ENCODE measurements around the gene INPP1. TPM values are rescaled to one million over a fixed set of nuclear protein-coding genes. Genes with fewer than 3 reads are reported as not detected.
A peak's percentile ranks its signal among the peaks of the same experiment; 100 is the strongest.
"Not testable (repeated sequence)": the region's sequence is repeated elsewhere in the genome, so short reads cannot be mapped to it uniquely, and the experiment has no call there.

Gene INPP1, protein sequence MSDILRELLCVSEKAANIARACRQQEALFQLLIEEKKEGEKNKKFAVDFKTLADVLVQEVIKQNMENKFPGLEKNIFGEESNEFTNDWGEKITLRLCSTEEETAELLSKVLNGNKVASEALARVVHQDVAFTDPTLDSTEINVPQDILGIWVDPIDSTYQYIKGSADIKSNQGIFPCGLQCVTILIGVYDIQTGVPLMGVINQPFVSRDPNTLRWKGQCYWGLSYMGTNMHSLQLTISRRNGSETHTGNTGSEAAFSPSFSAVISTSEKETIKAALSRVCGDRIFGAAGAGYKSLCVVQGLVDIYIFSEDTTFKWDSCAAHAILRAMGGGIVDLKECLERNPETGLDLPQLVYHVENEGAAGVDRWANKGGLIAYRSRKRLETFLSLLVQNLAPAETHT
- total RNA-seq = 15.8 TPM
- long read RNA-seq, transcript INPP1-201 (6 exons, 1,919 nt) = major isoform, 30 of 36 reads
- long read RNA-seq, partial matches to known transcripts = 1 of 36 reads
- long read RNA-seq, other reads (novel, unspliced or antisense) = 2 of 36 reads

- DNase-seq (peak; percentile 85), ATAC-seq (peak; percentile 90)
- intact Hi-C loops (cut with micrococcal nuclease) = no loop called here
Measured at GRCh38 chr2:190343536-190344275, at the start of gene INPP1. TSS of gene INPP1 (plus strand) at chr2:190343589. CDS start at chr2:190360103, 16,514 bp downstream.

- intact Hi-C loops (cut with micrococcal nuclease) = not testable (repeated sequence)
Measured at GRCh38 chr2:190297880-190298279, 45.5 kb upstream of the INPP1 start.

DNA sequence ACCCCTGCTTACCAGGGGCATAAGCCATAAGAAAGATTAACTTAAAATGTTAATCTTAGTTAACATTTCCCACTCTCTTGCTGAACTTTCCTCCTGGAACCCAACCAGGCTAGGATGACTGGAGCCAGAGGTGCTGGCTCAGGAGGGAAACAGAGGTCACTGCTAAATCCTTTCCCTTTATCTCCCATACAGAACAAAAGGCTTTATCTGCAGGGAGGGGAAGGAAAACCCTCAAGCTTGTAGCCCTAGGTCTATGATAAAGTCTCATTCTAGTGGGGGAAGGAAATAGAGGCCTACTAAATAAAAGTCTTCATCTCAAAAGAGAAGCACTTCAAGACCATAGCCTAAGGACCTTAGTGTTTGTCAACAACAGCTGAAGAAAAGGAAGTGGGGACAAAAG is 42.4 kb upstream of the INPP1 start:
- intact Hi-C loops (cut with micrococcal nuclease) = no loop called here
- ATAC-seq (no peak), DNase-seq (no peak)

More at GRCh38 chr2:190297880-190298279, 45.5 kb upstream of the INPP1 start:
- ATAC-seq, DNase-seq: not testable (repeated sequence)

GRCh38 chr2:190302052-190302451 is 41.3 kb upstream of the INPP1 start:
- ATAC-seq = no peak
- no peak for DNase-seq
- intact Hi-C loops (cut with micrococcal nuclease) = no loop called here

- no peak for ATAC-seq
- intact Hi-C loops (cut with micrococcal nuclease) = no loop called here
Measured at GRCh38 chr2:190303647-190304046, 39.7 kb upstream of the INPP1 start.

GRCh38 chr2:190304404-190304803 is 39.0 kb upstream of the INPP1 start:
- DNase-seq = no peak
- no peak for ATAC-seq
- intact Hi-C loops (cut with micrococcal nuclease) = no loop called here

More at GRCh38 chr2:190303647-190304046, 39.7 kb upstream of the INPP1 start:
- DNase-seq = no peak

DNA sequence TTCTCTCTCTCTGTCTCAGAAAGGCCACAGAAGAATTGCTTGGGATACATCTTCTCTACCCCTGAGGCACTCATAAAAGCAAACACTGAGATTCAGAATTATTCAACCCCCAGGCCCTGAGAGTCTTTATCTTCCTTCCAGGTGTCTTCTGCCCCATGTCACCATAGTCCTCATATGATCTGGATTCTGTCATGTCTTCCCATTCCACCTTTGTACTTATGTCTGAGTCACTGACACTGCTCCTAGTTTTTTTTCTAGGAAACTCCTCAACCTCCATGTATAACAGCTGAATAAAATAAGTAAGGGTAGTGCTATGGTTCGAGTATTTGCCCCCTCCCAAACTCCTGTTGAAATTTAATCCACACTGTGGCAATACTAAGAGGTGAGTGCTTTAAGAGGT is 35.4 kb upstream of the INPP1 start:
- no peak for DNase-seq
- no peak for ATAC-seq
- intact Hi-C loops (cut with micrococcal nuclease) = no loop called here

DNA sequence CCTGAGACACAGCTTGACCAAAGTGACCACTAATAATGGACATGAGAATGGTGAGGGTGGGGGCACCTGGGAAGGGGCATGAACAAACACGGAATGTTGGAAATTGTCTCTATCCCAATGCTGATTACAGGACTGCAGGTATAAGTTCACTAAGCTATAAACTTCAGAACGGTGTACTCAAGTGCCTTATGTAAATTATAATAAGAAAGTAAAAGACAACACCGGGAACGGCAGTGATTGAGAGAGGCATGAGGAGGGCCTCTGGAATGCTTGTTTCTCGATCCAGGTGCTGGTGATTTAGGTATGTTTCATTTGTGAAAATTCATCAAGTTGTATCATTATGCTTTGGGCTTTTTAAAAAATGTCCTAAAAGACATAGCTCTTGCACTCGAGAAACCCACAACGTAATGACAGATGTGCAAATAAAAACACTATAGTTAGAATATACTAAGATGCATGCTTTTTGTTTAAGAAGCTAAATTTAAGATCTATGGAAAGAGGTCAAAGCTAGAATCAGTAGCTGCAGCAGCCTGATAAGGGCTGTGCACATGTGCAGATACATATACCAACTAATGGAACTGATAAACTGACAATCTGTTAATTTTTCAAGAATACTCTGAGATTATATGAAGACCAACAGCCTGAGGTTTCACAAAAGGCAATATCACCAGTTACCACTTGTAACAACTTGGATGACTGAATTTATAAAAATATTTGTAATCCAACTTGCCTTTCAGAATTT is 31.3 kb upstream of the INPP1 start:
- intact Hi-C loops (cut with micrococcal nuclease) = no loop called here

DNA sequence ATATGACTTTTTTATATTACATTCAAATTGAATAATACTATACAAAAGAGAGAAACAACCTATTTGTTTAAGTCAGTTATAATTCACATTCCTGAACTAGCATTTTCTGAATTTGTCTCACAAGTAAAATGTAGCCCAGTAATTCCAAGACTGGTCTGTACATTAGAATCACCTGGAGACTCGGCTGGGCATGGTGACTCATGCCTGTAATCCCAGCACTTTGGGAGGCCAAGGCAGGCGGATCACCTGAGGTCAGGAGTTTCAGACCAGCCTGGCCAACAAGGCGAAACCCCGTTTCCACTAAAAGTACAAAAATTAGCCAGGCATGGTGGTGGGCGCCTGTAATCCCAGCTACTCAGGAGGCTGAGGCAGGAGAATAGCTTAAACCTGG is 30.8 kb upstream of the INPP1 start:
- DNase-seq; intact Hi-C loops (cut with micrococcal nuclease); ATAC-seq: not testable (repeated sequence)

More for the DNA sequence above, 31.3 kb upstream of the INPP1 start:
- DNase-seq (no peak), ATAC-seq (no peak)

DNA sequence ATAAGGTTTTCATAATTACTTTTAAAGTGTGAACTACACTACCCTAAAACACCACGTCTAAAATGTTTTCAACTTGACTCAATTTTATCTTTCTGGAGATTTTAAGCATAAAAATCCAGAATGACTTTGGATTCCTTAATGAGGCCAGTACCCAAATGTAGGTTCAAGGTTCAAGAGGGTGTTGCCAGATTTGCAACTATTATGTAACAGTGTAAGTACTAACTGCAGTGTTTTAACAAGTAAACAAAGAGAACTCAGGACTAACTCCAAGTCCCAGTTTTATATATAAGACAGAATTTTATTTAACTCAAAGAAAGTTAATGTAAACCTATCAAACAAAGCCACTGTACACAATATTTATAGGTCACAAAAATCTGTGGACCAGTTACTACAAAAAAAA is 29.5 kb upstream of the INPP1 start:
- intact Hi-C loops (cut with micrococcal nuclease) = no loop called here
- ATAC-seq = no peak

DNA sequence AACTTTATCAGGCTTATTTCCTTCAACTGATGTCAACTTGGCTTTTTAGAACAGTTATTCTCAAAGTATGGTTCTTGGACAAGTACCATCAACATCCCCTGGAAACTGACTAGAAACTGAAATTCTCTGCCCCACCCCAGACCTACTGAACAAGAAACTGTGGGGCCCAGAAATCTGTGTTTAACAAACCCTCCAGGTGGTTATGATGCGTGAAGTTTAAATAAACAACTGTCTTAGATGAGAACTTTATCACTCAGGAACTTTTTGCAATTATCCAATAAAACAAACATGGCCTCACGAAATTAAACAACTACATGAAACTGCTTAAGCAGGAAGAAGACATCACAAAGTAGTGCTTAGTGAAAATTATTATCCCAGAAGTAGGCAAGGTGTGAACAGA is 28.1 kb upstream of the INPP1 start:
- intact Hi-C loops (cut with micrococcal nuclease) = no loop called here
- no peak for ATAC-seq
- DNase-seq = no peak

More for the DNA sequence above, 29.5 kb upstream of the INPP1 start:
- DNase-seq = no peak

DNA sequence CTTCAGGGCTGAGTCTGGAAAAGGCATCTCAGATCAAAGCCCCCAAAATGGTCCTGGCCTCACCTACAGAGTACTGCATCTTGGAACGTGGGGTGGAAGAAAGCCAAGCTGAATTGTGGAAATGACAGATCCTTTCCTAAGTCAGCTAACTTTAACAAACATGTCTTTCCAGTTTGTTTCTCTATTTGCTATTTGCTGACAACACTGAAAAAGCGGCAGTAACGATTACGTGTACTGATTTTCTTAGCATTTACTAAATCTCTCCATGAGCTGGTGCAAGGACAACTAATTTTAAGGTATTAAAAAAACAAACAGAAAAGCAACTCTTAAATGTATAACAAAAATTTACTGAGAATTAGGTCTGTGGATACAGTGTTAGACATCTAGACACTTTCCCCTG is 24.9 kb upstream of the INPP1 start:
- ATAC-seq = no peak
- no peak for DNase-seq
- intact Hi-C loops (cut with micrococcal nuclease) = no loop called here

GRCh38 chr2:190318931-190319554 is 24.3 kb upstream of the INPP1 start:
- intact Hi-C loops (cut with micrococcal nuclease) = no loop called here
- DNase-seq (peak; percentile 29), ATAC-seq (peak; percentile 46)

DNA sequence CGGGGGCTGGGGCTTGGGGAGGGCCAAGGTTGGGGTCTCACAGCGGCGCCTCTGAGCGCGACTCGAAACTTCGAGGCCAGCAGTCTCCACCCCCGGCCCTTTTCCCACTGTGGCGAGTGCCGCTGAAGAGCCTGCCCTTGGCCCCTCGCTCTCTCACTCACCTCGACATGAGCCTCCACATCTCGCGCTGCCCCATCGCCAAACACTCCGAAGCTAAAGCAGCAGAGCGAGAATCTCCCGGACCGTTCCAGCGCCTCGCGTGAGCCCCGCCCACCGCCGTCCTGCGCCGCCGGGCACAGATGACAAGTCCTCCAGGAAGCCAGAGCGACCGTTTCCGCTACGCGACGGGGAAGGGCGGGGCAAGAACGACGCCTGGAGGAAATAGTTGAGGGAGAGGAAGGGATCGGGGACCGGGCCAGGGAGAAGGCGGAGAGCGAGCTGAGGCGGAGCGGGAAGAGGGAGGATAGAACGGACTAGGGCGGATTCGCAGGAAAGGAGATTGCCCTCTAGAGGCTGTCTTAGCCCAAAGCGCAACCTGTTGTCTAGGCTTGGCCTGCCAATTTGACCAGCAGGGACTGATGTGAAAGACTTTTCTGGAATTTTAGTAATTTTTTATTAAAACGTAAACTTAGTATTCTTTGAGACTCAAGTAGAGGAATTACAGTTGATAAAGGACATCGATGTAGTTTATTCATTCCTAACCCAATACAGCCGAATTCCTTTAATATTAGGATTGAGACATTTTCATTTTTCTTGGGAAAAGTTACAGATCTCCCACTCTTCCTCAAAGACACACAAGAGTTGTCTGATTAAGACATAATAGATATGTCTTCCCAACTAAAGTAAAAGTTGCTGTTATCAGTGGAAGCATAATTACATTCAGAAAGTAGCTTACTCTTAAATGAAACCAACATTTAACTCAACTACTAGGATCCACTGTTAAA is 23.6 kb upstream of the INPP1 start, which contains the start of gene HIBCH:
Gene HIBCH, minus strand, starts transcription at position 272 of the 944 bp plus-strand sequence. Its CDS starts 76 bp downstream, at position 196.
- ATAC-seq = peak; percentile 99
- peak; percentile 99 for DNase-seq

GRCh38 chr2:190320696-190321095 is 22.7 kb upstream of the INPP1 start:
- ATAC-seq (no peak), DNase-seq (no peak)
- intact Hi-C loops (cut with micrococcal nuclease) = no loop called here

More for the DNA sequence above, 23.6 kb upstream of the INPP1 start, which contains the start of gene HIBCH:
- intact Hi-C loops (cut with micrococcal nuclease) = no loop called here

DNA sequence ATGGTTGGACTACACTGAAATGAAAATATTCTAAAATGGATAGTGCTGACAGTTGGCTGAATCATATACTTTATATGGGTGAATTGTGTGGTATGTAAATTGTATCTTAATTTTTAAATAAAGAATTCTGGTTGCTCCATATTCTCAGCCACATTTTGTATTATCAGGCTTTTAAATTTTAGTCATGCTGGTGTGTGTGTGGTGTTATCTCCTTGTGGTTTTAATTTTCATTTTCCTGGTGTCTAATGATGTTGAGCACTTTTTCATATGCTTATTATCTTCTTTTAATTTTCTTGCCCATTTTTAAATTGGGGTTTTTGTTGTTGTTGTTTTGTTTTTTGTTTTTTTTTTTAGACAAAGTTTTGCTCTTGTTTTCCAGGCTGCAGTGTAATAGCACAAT is 20.0 kb upstream of the INPP1 start:
- intact Hi-C loops (cut with micrococcal nuclease) = no loop called here
- ATAC-seq (no peak), DNase-seq (no peak)

DNA sequence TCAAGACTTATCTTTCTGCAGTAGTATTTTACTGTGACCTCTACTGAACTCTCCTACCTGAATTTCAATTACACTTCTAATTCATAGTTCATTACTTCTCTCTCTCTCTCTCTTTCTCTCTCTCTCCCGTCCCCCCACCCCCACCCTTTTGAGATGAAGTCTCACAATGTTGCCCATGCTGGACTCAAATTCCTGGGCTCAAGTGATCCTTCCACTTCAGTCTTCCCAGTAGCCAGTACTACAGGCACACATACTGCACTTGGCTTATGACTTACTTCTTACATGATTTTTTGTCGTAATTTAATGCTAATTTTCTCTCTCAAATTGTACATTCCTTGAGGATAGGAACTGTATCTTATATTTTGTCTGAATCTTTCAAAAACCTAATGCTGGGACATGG is 17.8 kb upstream of the INPP1 start:
- DNase-seq = no peak
- ATAC-seq = no peak
- intact Hi-C loops (cut with micrococcal nuclease) = no loop called here
